HG02938 (cell line): ENCODE data around the gene TRAPPC8.
"Not testable (repeated sequence)": the region's sequence is repeated elsewhere in the genome, so short reads cannot be mapped to it uniquely, and the experiment has no call there.

Source experiments
- ATAC-seq: cut with Tn5 transposase; IDR thresholded peaks from one replicate; pipeline ENCODE4 v1.9.1; 2021; ENCODE audit warnings: mild to moderate bottlenecking, moderate library complexity; ENCODE audit not compliant: unreplicated experiment

The TRAPPC8 gene

GRCh38 chr18:31809049-31809448, 133.9 kb downstream of the TRAPPC8 start:
- ATAC-seq = not testable (repeated sequence)

- ATAC-seq = no peak
These were observed 141.8 kb downstream of the TRAPPC8 start for GRCh38 chr18:31801078-31801477.

- not testable (repeated sequence) for ATAC-seq
These were observed 143.7 kb downstream of the TRAPPC8 start for GRCh38 chr18:31799257-31799656.

GRCh38 chr18:31798399-31798798, 144.5 kb downstream of the TRAPPC8 start:
- ATAC-seq = no peak

- no peak for ATAC-seq
These were observed 147.2 kb downstream of the TRAPPC8 start for GRCh38 chr18:31795747-31796146.

GRCh38 chr18:31793531-31793930, 149.4 kb downstream of the TRAPPC8 start:
- ATAC-seq = no peak

- no peak for ATAC-seq
These were observed 150.4 kb downstream of the TRAPPC8 start for GRCh38 chr18:31792580-31792911.

GRCh38 chr18:31791817-31792579, 150.9 kb downstream of the TRAPPC8 start:
- peak; percentile 98 for ATAC-seq

GRCh38 chr18:31789409-31789808, 153.5 kb downstream of the TRAPPC8 start:
- no peak for ATAC-seq

GRCh38 chr18:31783059-31783458, 159.9 kb downstream of the TRAPPC8 start:
- ATAC-seq = no peak
